NCI-H2107 (cell line): ENCODE results near the gene MZT2A.
A peak's percentile ranks its signal among the peaks of the same experiment; 100 is the strongest.
"Not testable (repeated sequence)": the region's sequence is repeated elsewhere in the genome, so short reads cannot be mapped to it uniquely, and the experiment has no call there.

Experiments used
- DNase-seq: peaks from one replicate; lab custom pipeline; 2025; lab: John Stamatoyannopoulos, UW

MZT2A gene, protein sequence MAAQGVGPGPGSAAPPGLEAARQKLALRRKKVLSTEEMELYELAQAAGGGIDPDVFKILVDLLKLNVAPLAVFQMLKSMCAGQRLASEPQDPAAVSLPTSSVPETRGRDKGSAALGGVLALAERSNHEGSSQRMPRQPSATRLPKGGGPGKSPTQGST

GRCh38 chr2:131492015-131492417, at the start of gene MZT2A:
TSS of gene MZT2A (minus strand) at chr2:131492397. CDS start at chr2:131492376, 21 bp downstream.
- DNase-seq = not testable (repeated sequence)

DNA sequence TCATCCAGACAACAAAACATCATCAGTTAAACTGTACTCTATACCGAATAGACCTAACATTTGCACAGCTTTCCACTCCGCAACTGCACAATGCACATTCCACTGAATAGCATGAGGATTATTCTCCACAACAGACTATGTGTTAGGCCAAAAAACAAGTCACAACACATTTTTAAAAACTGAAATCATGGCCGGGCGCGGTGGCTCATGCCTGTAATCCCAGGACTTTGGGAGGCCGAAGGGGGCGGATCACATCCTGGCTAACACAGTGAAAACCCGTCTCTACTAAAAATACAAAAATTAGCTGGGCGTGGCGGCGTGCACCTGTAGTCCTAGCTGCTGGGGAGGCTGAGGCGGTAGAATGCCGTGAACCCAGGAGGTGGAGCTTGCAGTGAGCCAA, 46.7 kb upstream of the MZT2A start:
- not testable (repeated sequence) for DNase-seq

DNA sequence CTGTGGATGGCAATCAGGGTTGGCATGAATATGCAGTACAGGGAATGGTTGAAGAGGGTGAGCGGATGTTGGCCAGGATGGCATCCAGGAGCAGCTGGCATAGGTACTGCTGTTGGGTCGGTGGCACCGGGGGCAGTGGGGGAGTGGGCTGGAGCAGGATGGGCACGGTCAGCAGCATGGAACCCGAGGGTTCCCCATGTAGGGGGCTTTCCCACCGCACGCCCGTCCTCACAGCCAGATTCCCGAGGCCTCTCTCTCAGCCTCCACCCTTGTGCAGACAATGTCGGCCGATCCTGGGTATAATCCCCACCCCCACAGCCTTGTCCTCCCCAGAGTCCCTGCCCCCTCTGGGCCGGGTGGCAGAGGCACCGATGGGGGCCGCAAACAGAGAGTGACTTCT, 44.6 kb upstream of the MZT2A start:
- not testable (repeated sequence) for DNase-seq

- DNase-seq = not testable (repeated sequence)
Measured at GRCh38 chr2:131535951-131536826, 44.0 kb upstream of the MZT2A start.

DNA sequence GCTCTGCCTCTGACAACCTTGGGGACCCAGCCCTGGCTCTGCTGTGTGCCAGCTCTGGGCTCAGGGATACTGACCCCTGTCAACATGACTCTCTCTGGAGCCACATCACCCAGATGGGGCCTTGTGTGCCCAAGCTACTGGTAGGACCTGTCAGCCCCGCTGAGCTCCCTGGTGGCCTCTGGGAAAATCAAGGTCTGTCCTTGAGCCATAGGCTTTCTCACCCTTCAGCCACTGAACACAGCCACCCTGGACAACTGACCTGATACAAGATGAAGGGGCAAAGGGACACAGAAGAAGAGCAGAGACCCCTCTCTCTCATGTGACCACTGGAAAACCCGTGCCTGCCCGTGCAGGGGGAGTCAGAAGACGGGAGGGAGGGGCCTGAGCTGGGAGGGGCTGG, 43.3 kb upstream of the MZT2A start:
- no peak for DNase-seq

DNA sequence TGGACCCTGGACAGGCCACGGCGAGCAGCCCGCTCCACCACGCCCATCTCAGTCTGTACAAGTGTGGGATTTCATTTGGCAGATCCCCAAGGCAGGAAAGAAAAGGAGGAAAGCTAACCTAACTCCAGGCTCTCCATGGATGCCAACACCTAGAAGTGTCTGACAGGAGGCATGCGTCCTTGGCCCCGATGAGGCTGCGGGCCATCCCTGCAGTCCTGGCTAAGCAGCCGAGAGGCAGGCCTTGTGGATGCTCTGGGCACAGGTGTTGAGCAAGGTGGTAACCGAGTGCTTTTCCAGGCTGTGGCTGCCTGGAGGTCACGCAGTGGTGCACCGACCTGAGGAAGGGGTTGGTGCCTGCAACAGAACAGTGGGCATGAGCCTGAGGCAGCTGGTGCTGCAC, 42.8 kb upstream of the MZT2A start:
- DNase-seq = not testable (repeated sequence)

DNA sequence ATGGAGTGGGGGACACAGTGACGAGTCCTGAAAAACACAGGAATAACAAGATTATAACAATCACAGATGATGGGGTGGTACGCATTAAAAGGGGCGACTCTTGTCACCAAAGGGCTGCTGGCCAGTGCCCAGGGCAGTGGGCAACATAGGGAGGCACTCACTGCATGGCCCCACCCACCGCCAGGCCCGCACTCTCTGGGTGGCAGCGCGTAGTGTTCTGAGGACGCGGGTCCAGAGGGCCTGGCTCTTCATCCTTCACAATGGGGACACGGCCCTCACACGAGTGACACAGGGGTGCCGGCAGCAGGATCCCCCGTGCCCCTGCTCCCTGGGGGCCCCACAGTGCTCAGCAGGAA, 42.1 kb upstream of the MZT2A start:
- DNase-seq = not testable (repeated sequence)

DNA sequence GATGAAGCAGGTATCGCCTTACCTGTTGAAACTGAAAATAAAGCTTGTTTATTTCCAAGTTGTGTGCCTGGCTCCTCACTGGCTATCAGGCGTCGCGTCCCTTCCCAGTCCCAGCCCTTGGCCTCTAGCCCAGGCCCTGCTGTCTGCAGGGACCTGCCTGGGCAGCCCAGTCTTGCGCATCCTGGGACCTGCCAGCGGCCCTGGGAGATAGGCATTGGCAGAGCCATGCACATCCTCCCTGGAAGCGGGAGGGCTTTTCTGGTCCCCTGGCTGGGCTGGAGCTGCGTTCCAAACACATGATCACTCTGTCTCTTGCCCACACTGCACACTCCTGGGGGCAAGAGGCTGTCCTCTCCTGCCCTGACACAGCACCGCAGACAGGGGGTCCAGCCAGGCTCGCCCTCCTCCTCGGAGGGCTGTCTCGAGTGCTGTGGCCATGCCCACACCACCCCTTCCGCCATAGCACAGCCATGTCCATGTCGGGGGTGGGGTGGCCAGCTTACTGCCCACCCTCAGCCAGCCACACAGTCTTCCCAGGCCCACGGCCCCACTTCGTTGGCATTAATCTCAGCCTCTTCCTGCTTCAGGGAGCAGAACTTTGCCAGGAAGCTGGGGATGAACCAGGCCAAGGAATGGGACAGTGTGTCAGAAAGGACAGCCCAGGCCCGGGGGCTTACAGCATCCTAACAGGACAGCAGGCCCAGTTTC, 41.6 kb upstream of the MZT2A start:
- not testable (repeated sequence) for DNase-seq

GRCh38 chr2:131532723-131533608, 40.8 kb upstream of the MZT2A start:
- not testable (repeated sequence) for DNase-seq

DNA sequence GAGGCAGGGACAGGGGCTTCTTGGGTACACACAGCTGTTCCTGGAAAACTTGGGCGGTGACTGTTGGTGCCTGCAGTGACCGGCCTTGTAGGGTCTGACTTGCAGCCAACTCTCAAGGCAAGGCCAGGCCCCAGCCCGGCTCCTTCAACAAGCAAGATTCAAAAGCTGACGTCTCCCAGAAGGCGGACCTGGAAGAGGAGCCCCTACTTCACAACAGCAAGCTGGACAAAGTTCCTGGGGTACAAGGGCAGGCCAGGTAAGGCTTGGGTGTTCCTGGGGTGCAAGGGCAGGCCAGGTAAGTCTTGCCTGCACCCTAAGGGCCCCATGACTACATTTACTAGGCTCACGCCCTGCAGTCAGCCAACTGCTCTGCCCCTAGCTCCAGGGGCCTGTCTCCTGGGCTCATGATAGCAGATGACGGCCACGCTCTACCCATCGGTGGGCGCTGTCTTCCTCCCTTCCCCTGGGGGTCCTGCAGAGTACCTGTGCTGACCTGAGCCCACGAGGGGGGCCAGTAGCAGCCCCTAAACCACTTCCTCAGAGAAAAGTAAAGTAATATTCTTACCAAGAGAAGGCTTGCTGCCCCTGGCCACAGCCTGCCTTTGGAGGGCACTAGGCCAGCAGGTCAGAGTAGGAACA, 39.5 kb upstream of the MZT2A start:
- DNase-seq = not testable (repeated sequence)

DNA sequence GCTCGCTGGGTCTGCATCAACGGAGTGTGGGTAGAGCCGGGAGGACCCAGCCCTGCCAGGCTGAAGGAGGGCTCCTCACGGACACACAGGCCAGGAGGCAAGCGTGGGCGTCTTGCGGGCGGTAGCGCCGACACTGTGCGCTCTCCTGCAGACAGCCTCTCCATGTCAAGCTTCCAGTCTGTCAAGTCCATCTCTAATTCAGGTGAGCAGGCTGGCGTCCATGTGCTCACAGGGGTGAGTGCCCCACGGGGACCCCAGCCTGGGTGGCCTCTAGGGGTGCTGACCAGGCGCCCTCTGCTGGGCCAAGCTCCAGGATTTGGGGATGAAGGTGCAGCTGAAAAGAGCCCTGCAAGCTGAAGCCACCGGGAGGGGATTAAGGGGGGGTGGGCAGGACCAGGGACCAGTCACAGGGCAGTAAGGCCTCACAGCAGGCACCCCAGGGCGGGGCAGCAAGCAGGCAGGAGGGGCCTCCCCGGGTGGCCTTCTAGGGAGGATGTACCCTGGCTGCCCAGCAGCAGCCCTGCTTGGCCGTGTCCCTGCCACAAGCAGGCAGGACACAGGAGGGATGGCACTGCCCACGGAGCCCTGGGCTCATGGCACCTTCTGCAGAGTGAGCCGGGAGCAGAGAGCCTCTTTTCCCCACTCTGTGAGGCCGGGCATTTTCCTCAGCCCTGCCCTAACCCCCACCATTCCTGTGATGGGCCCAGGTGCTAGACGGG, 38.6 kb upstream of the MZT2A start:
- not testable (repeated sequence) for DNase-seq

DNA sequence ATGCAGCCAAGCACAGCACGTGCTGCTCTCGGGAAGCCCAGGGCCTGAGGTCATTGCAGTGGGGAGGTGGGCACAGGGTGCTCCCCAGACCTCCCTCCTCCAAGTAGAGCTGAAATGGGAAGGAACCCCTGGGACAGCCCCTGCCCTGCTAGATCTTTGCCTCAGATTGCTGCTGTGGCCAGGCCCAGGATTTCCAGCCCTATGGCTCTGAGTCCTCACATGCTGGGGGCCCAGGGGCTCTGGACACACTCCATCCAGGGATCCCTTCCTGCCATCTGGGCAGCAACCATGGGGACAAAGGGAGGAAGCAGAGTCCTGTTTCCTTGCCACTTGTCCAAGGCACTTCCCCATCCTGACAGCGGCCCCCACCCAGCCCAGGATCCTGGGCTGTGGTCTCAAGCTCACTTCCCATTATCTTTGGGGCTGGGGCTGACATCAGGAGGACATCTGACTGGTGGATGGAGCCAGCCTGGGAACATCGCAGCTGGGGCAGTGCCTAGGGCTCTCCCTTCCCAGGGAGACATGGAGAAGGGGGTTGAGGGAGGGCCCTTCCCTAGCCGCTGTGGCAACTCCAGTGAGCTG, 37.8 kb upstream of the MZT2A start:
- not testable (repeated sequence) for DNase-seq

DNA sequence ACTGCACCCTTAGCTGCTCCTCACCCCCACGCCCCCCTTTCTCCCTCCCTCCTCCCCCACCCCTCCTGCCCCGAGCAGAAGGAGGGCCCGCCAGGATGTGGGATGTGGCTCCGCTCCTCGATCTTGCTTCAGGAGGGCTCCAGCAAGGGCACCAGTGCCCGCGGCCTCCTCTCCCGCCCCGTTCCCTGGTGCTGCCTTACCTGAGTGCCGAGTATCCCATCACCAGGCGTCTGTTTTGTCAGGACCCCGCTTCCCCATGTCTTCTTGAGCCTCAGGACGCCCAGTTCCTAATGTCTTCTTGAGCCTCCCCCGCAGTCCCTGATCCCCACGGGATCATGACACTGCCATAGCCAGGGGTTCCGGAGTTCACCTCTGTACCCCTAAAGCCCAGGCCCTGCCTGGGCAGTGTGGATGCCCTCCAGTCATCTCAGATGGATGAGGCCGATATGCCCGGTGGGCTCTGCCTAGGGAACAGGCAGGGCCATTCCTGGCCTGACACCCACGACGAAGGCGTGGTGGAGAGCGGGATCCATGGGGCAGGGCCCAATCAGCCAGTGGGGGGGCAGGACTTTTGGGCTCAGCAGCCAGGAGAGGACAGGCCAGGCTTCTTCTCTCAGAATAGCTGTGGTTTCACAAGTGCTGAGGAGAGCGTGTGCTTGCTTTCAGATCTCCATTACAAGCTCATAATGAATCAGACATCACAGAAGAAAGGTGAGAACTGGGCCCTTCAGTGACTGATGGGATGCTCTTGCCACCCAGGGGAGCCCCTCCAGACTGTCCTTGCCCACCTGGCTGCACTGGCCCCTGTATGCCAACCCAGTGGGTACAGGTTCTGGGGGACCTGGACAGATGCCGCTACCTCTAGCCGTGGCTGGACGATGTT, 37.0 kb upstream of the MZT2A start:
- not testable (repeated sequence) for DNase-seq

- peak; percentile 45 for DNase-seq
Measured at GRCh38 chr2:131527131-131528001, 35.2 kb upstream of the MZT2A start, which contains the start of gene CCDC74A. TSS of gene CCDC74A (plus strand) at chr2:131527888. CDS start at chr2:131527971, 83 bp downstream.

- DNase-seq = not testable (repeated sequence)
Measured at GRCh38 chr2:131525256-131525655, 33.1 kb upstream of the MZT2A start.

- no peak for DNase-seq
Measured at GRCh38 chr2:131521961-131522781, 30.0 kb upstream of the MZT2A start.

DNA sequence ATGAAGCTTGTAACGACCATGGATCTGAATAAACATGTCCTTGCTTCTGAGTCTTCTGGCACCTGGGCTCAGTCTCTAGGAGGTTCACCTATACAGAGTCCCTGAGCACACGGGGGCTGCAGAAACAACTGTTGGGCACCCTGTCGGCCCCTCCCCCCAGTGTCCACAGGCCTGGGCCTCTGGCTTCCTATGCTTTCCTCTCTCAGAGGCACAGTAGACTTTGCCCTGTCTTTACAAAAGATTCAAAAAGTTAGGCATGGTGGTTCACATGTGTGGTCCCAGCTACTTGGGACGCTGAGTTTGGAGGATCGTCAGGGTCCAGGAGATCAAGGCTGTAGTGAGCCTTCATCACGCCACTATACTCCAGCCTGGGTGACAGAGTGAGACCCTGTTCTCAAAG, 29.3 kb upstream of the MZT2A start:
- DNase-seq = not testable (repeated sequence)
